Activated CD4-positive, alpha-beta memory T cell treated with anti-CD3 and anti-CD28 coated beads for 36 hours (primary cell): Measurements from ENCODE around the gene FAM227B. TPM values are rescaled to one million over a fixed set of nuclear protein-coding genes. Genes with fewer than 3 reads are reported as not detected.
A peak's percentile ranks its signal among the peaks of the same experiment; 100 is the strongest.
"Not testable (repeated sequence)": the region's sequence is repeated elsewhere in the genome, so short reads cannot be mapped to it uniquely, and the experiment has no call there.

Source experiments
- CTCF ChIA-PET: fragments of 350-600 bp; sonication (Branson Sonifier 250); formaldehyde crosslinking; loops from one replicate; lab custom pipeline; 2021; ENCODE audit warnings: antibody characterized with exemption, inconsistent platforms; lab: Charles Lee
- POLR2A ChIA-PET: fragments of 350-600 bp; sonication (Branson Sonifier 250); formaldehyde crosslinking; loops from one replicate; lab custom pipeline; 2021; ENCODE audit warnings: antibody characterized with exemption; lab: Charles Lee
- DNase-seq: peaks from one replicate; pipeline ENCODE4 v3.0.0-alpha.2; 2020
- H3K27ac Mint-ChIP-seq: one replicate; pipeline ENCODE4 v1.8.0; 2021; ENCODE audit warnings: mixed read lengths
- H3K27me3 Mint-ChIP-seq: one replicate; pipeline ENCODE4 v1.8.0; 2021; ENCODE audit warnings: mixed read lengths
- H3K36me3 Mint-ChIP-seq: one replicate; pipeline ENCODE4 v1.8.0; 2021; ENCODE audit warnings: mixed read lengths
- H3K4me1 Mint-ChIP-seq: one replicate; pipeline ENCODE4 v1.8.0; 2021; ENCODE audit warnings: low read depth, mixed read lengths
- H3K4me3 Mint-ChIP-seq: one replicate; pipeline ENCODE4 v1.8.0; 2021; ENCODE audit warnings: mild to moderate bottlenecking, mixed read lengths
- H3K9me3 Mint-ChIP-seq: one replicate; pipeline ENCODE4 v1.8.0; 2021; ENCODE audit warnings: mixed read lengths
- intact Hi-C: fragments of 100-400 bp; cut with micrococcal nuclease; formaldehyde crosslinking; loops from one replicate; pipeline ENCODE4 v1.15.1; 2023
- total RNA-seq, 2 experiments: library from RNA; stranded (reverse); gene quantifications; one replicate each; pipeline ENCODE4 v1.2.3, GENCODE V29; 2021

The FAM227B gene
- total RNA-seq, 2 experiments from 2014 or later, result 2.8 to 3.8 TPM

- CTCF ChIA-PET, DNase-seq, H3K36me3 Mint-ChIP-seq, H3K27ac Mint-ChIP-seq, H3K4me3 Mint-ChIP-seq, POLR2A ChIA-PET, H3K4me1 Mint-ChIP-seq, H3K27me3 Mint-ChIP-seq, H3K9me3 Mint-ChIP-seq: not testable (repeated sequence)
- intact Hi-C loops, result loop anchor here (10.0 kb wide), 1 partner anchor 667 kb away; no protein-coding TSS in a partner anchor
Observed at GRCh38 chr15:49478021-49478420, 142.6 kb downstream of the FAM227B start.

- Mint-ChIP-seq H3K36me3 (no peaks in the 10 kb centered on the region), H3K4me1 (peaks cover 3% of the 10 kb centered on the region), H3K4me3 (no peak overlapping the region), H3K9me3 (no peaks in the 10 kb centered on the region), H3K27me3 (no peaks in the 10 kb centered on the region), H3K27ac (no peak overlapping the region)
- no peak for DNase-seq
- ChIA-PET POLR2A (no interaction called here), CTCF (interaction anchor here (1.5 kb wide), 1 partner anchor 530 kb away, joined by 5 read pairs; no protein-coding TSS in a partner anchor)
- intact Hi-C loops, result loop anchor here (10.0 kb wide), 1 partner anchor 672 kb away; no protein-coding TSS in a partner anchor
Observed at GRCh38 chr15:49473031-49473430, 147.6 kb downstream of the FAM227B start.

- no peak overlapping the region for H3K27ac Mint-ChIP-seq
- ChIA-PET POLR2A (no interaction called here), CTCF (interaction anchor here (0.6 to 1.5 kb wide), 2 partner anchors 78 to 531 kb away, joined by 4 to 5 read pairs; no protein-coding TSS in a partner anchor)
- intact Hi-C loops, result loop anchor here (10.0 kb wide), 1 partner anchor 672 kb away; no protein-coding TSS in a partner anchor
- no peaks in the 10 kb centered on the region for H3K36me3 Mint-ChIP-seq
- H3K4me3 Mint-ChIP-seq, result no peak overlapping the region
- DNase-seq, result no peak
- H3K9me3 Mint-ChIP-seq, result no peaks in the 10 kb centered on the region
- H3K4me1 Mint-ChIP-seq, result peaks cover 3% of the 10 kb centered on the region
- no peaks in the 10 kb centered on the region for H3K27me3 Mint-ChIP-seq
Observed at GRCh38 chr15:49472338-49472737, 148.3 kb downstream of the FAM227B start.

- intact Hi-C loops, result loop anchor here (10.0 kb wide), 1 partner anchor 673 kb away; no protein-coding TSS in a partner anchor
Observed at GRCh38 chr15:49471733-49472132, 148.9 kb downstream of the FAM227B start.

GRCh38 chr15:49471248-49471647 lies 149.4 kb downstream of the FAM227B start:
- H3K27me3 Mint-ChIP-seq, H3K4me3 Mint-ChIP-seq, H3K9me3 Mint-ChIP-seq, H3K36me3 Mint-ChIP-seq, H3K4me1 Mint-ChIP-seq, H3K27ac Mint-ChIP-seq, POLR2A ChIA-PET: not testable (repeated sequence)
- peak; percentile 51 for DNase-seq
- intact Hi-C loops, result loop anchor here (10.0 kb wide), 1 partner anchor 674 kb away; no protein-coding TSS in a partner anchor
- CTCF ChIA-PET, result interaction anchor here (0.7 to 1.5 kb wide), 3 partner anchors 31 to 532 kb away, joined by 3 to 5 read pairs (median 3); no protein-coding TSS in a partner anchor

More at GRCh38 chr15:49471733-49472132, 148.9 kb downstream of the FAM227B start:
- Mint-ChIP-seq H3K36me3 (no peaks in the 10 kb centered on the region), H3K27ac (no peak overlapping the region), H3K9me3 (no peaks in the 10 kb centered on the region), H3K4me1 (peaks cover 5% of the 10 kb centered on the region), H3K4me3 (no peak overlapping the region), H3K27me3 (no peaks in the 10 kb centered on the region)
- CTCF ChIA-PET, result interaction anchor here (0.6 to 1.5 kb wide), 4 partner anchors 32 to 532 kb away, joined by 3 to 5 read pairs (median 4); no protein-coding TSS in a partner anchor
- DNase-seq, result peak; percentile 11
- POLR2A ChIA-PET, result no interaction called here

GRCh38 chr15:49468481-49468839 lies 152.2 kb downstream of the FAM227B start:
- Mint-ChIP-seq H3K36me3 (no peaks in the 10 kb centered on the region), H3K27me3 (no peaks in the 10 kb centered on the region), H3K4me3 (no peak overlapping the region), H3K27ac (no peak overlapping the region), H3K4me1 (peaks cover 8% of the 10 kb centered on the region), H3K9me3 (no peaks in the 10 kb centered on the region)
- no peak for DNase-seq
- POLR2A ChIA-PET, result no interaction called here
- intact Hi-C loops, result loop anchor here (10.0 kb wide), 1 partner anchor 596 kb away; no protein-coding TSS in a partner anchor
- CTCF ChIA-PET, result no interaction called here

GRCh38 chr15:49467746-49468480 lies 152.7 kb downstream of the FAM227B start:
- H3K27me3 Mint-ChIP-seq, result no peaks in the 10 kb centered on the region
- no peaks in the 10 kb centered on the region for H3K36me3 Mint-ChIP-seq
- ChIA-PET POLR2A (no interaction called here), CTCF (no interaction called here)
- H3K4me1 Mint-ChIP-seq, result peaks cover 8% of the 10 kb centered on the region
- no peak for DNase-seq
- intact Hi-C loops, result loop anchor here (10.0 kb wide), 1 partner anchor 597 kb away; no protein-coding TSS in a partner anchor
- H3K9me3 Mint-ChIP-seq, result no peaks in the 10 kb centered on the region
- H3K4me3 Mint-ChIP-seq, result no peak overlapping the region
- H3K27ac Mint-ChIP-seq, result no peak overlapping the region

GRCh38 chr15:49466119-49466518 lies 154.5 kb downstream of the FAM227B start:
- Mint-ChIP-seq H3K9me3 (no peaks in the 10 kb centered on the region), H3K36me3 (no peaks in the 10 kb centered on the region), H3K27me3 (no peaks in the 10 kb centered on the region), H3K27ac (no peak overlapping the region), H3K4me1 (peaks cover 5% of the 10 kb centered on the region), H3K4me3 (no peak overlapping the region)
- CTCF ChIA-PET, result no interaction called here
- intact Hi-C loops, result loop anchor here (10.0 kb wide), 1 partner anchor 599 kb away; no protein-coding TSS in a partner anchor
- POLR2A ChIA-PET, result no interaction called here
- no peak for DNase-seq

GRCh38 chr15:49464522-49464921 lies 156.1 kb downstream of the FAM227B start:
- Mint-ChIP-seq H3K36me3 (no peaks in the 10 kb centered on the region), H3K27ac (no peak overlapping the region), H3K27me3 (peaks cover 3% of the 10 kb centered on the region), H3K9me3 (no peaks in the 10 kb centered on the region), H3K4me3 (no peak overlapping the region), H3K4me1 (peaks cover 5% of the 10 kb centered on the region)
- no peak for DNase-seq
- ChIA-PET CTCF (no interaction called here), POLR2A (no interaction called here)
- intact Hi-C loops, result loop anchor here (10.0 kb wide), 1 partner anchor 600 kb away; no protein-coding TSS in a partner anchor

- H3K27me3 Mint-ChIP-seq, result peaks cover 3% of the 10 kb centered on the region
- H3K36me3 Mint-ChIP-seq, result no peaks in the 10 kb centered on the region
- DNase-seq, result no peak
- intact Hi-C loops, result loop anchor here (10.0 kb wide), 1 partner anchor 602 kb away; no protein-coding TSS in a partner anchor
- peaks cover 5% of the 10 kb centered on the region for H3K4me1 Mint-ChIP-seq
- no peak overlapping the region for H3K27ac Mint-ChIP-seq
- H3K4me3 Mint-ChIP-seq, result no peak overlapping the region
- ChIA-PET POLR2A (no interaction called here), CTCF (no interaction called here)
- no peaks in the 10 kb centered on the region for H3K9me3 Mint-ChIP-seq
Observed at GRCh38 chr15:49462232-49462844, 158.3 kb downstream of the FAM227B start.

- H3K4me1 Mint-ChIP-seq, result no peaks in the 10 kb centered on the region
- no peak for DNase-seq
- CTCF ChIA-PET, result no interaction called here
- H3K27ac Mint-ChIP-seq, result no peak overlapping the region
- intact Hi-C loops, result loop anchor here (10.0 kb wide), 1 partner anchor 604 kb away; no protein-coding TSS in a partner anchor
- POLR2A ChIA-PET, result no interaction called here
- no peaks in the 10 kb centered on the region for H3K36me3 Mint-ChIP-seq
- no peaks in the 10 kb centered on the region for H3K9me3 Mint-ChIP-seq
- no peak overlapping the region for H3K4me3 Mint-ChIP-seq
- peaks cover 3% of the 10 kb centered on the region for H3K27me3 Mint-ChIP-seq
Observed at GRCh38 chr15:49460411-49460941, 160.1 kb downstream of the FAM227B start.

- POLR2A ChIA-PET, result no interaction called here
- intact Hi-C loops, result no loop called here
- Mint-ChIP-seq H3K9me3 (no peaks in the 10 kb centered on the region), H3K4me3 (no peak overlapping the region), H3K27me3 (peaks cover 9% of the 10 kb centered on the region), H3K36me3 (no peaks in the 10 kb centered on the region), H3K4me1 (no peaks in the 10 kb centered on the region), H3K27ac (no peak overlapping the region)
- CTCF ChIA-PET, result no interaction called here
- no peak for DNase-seq
Observed at GRCh38 chr15:49458145-49458544, 162.5 kb downstream of the FAM227B start.
